GM19468 (cell line): ENCODE measurements around the gene CCDC152.
"Not testable (repeated sequence)": the region's sequence is repeated elsewhere in the genome, so short reads cannot be mapped to it uniquely, and the experiment has no call there.

Experiments used
- ATAC-seq: cut with Tn5 transposase; IDR thresholded peaks from one replicate; pipeline ENCODE4 v1.9.1; 2021; ENCODE audit warnings: mild to moderate bottlenecking, moderate library complexity, moderate number of reproducible peaks; ENCODE audit not compliant: unreplicated experiment; ENCODE audit errors: extremely low read depth

Gene CCDC152

DNA sequence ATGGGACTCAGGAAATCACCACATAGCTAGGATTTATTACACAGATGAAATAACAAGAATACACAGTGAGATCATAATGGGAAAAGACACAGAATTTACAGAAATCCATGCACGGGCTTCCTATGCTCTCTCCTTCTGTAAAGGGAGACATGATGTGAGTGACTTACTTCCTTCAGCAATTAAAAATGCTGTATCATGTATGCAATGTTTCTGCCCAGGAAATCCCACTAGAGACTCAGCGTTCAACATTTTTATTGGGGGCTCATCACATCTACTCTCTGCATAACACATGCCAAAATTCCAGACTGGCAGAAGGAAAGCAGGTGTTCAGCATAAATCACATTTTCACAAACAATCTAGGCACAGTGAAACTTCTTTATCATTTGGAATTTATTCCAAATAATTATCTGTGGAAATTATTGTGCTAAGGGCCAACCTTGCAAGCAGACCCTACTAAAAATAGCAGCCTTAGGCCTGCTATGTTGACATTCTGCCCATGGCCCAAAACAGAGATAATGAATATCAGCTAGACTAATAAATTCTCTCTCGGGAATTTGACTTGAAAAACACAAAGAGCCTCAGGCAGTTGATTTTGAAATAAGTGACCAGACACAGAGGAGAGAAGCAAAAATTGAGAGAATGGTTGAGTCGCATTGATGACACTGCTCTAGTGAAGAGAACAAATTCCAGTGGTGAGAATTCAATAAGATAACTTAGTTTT lies 86.5 kb downstream of the CCDC152 start:
- ATAC-seq: no peak

DNA sequence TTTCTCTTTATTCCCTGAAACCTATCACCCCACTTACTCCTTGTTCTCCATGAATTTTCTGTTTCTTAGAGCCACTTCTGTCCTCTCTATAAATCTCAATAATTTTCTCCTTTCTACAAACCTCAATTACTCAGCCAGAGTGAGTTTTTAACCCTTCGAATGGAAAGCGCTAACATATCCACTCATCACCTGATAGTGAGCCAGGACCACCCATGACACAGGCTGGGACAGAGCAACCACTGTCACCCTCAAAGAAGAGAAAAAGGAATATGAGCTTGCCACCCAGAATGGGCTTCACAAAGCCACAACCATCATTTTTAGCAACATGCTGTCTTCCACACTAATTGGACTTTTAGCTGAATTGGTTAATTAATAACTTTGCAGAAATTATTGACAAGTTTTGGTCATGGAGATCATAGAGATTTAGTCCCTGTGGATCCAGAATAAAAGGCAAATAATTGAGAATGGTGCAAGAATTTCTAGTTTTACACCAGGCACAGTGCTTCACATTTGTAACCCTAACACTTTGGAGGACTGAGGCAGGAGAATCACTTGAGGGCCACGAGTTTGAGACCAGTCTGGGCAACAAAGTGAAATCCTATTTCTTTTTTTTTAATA lies 87.2 kb downstream of the CCDC152 start:
- no peak for ATAC-seq

DNA sequence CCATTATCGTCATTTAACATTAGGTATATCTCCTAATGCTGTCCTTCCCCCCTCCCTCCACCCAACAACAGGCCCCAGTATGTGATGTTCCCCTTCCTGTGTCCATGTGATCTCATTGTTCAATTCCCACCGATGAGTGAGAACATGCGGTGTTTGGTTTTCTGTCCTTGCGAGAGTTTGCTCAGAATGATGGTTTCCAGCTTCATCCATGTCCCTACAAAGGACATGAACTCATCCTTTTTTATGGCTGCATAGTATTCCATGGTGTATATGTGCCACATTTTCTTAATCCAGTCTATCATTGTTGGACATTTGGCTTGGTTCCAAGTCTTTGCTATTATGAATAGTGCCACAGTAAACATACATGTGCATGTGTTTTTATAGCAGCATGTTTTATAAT lies 87.8 kb downstream of the CCDC152 start:
- not testable (repeated sequence) for ATAC-seq

DNA sequence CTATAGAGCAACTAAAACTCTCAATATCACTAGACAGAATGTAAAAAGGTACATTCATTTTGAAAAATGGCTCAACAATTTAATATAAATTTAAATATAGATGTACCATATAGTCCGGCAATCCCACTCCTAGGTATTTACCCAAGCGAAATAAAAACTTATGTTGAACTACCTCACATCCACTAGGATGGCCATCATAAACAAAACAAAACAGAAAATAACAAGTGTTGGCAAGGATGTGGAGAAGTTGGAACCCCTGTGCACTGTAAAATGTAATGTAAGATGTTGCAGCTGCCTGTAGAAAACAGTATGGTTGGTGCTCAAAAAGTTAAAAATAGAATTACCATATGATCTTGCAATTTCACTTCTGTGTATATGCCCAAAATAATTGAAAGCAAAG lies 91.9 kb downstream of the CCDC152 start:
- ATAC-seq: no peak

DNA sequence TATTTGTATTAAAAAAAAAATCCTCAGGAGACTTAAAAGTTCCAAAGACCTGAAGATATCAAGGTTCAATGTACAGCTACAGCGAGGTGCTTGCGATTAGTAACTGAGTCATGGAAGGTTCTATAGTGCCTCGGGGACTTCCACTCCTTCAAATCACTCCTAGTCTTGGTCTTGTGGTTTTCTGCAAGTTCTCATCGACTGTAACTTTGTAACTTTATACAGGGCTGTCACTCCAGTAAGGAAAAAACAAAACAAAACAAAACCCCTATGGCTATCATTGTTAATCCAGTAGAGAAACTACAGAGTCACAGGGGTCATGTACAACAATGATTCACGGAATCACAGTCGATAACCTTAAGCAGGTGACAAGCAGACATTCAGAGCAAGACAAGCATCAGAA lies 94.9 kb downstream of the CCDC152 start:
- no peak for ATAC-seq
